Endodermal cell (in vitro differentiated cells): Measurements from ENCODE around the gene CEP85L. TPM values are rescaled to one million over a fixed set of nuclear protein-coding genes. Genes with fewer than 3 reads are reported as not detected.

Experiments
- DNase-seq: peaks from one replicate; pipeline ENCODE4 v3.0.0-alpha.2; 2017
- H3K27ac ChIP-seq: 2 replicates; pipeline ENCODE4 v1.5.1; 2013; ENCODE audit warnings: mild to moderate bottlenecking, low read depth, low read length, moderate library complexity
- H3K27me3 ChIP-seq: 2 replicates; pipeline ENCODE4 v1.6.1; 2013; ENCODE audit warnings: mild to moderate bottlenecking, low read length, moderate library complexity; ENCODE audit not compliant: insufficient read depth, control insufficient read depth, poor library complexity, severe bottlenecking
- H3K36me3 ChIP-seq: 2 replicates; pipeline ENCODE4 v1.7.0; 2013; ENCODE audit warnings: mild to moderate bottlenecking, low read length, moderate library complexity; ENCODE audit not compliant: control insufficient read depth, insufficient read depth
- H3K4me1 ChIP-seq: one replicate; pipeline ENCODE4 v1.7.0; 2013; ENCODE audit warnings: low read length; ENCODE audit not compliant: control insufficient read depth, insufficient read depth
- H3K4me3 ChIP-seq: 2 replicates; pipeline ENCODE4 v1.5.1; 2013; ENCODE audit warnings: mild to moderate bottlenecking, low read length, moderate library complexity
- H3K9ac ChIP-seq: 2 replicates; pipeline ENCODE4 v1.6.1; 2013; ENCODE audit warnings: mild to moderate bottlenecking, low read length, moderate library complexity; ENCODE audit not compliant: poor library complexity, severe bottlenecking; ENCODE audit errors: extremely low read depth
- H3K9me3 ChIP-seq: 2 replicates; pipeline ENCODE4 v1.6.1; 2013; ENCODE audit warnings: mild to moderate bottlenecking, low read length, moderate library complexity; ENCODE audit not compliant: control insufficient read depth
- H3K27ac Mint-ChIP-seq: 2 replicates; pipeline ENCODE4 v1.8.0; 2020; ENCODE audit warnings: mixed read lengths
- H3K27me3 Mint-ChIP-seq: 2 replicates; pipeline ENCODE4 v1.8.0; 2021; ENCODE audit warnings: mild to moderate bottlenecking, mixed read lengths; ENCODE audit not compliant: insufficient read depth
- H3K36me3 Mint-ChIP-seq: 2 replicates; pipeline ENCODE4 v1.8.0; 2020; ENCODE audit warnings: low read depth, mixed read lengths
- H3K4me1 Mint-ChIP-seq: 2 replicates; pipeline ENCODE4 v1.8.0; 2020; ENCODE audit warnings: mixed read lengths
- H3K4me3 Mint-ChIP-seq: 2 replicates; pipeline ENCODE4 v1.8.0; 2020; ENCODE audit warnings: mild to moderate bottlenecking, moderate library complexity, mixed read lengths
- H3K9me3 Mint-ChIP-seq: 2 replicates; pipeline ENCODE4 v1.8.0; 2020; ENCODE audit warnings: mild to moderate bottlenecking, mixed read lengths
- CTCF ChIP-seq: fragments of 200-600 bp; sonication (generic); conservative IDR thresholded peaks from 2 replicates; pipeline ENCODE4 v1.5.0; 2021; ENCODE audit warnings: antibody characterized with exemption, mild to moderate bottlenecking
- WGBS, 2 experiments: methylation state at CpG; one replicate each; pipeline versions ENCODE4 v1.1.5 to v1.1.7; 2013; ENCODE audit warnings: missing lambda C conversion rate in 2 of 2, mixed read lengths in 1 of 2; ENCODE audit not compliant: insufficient coverage in 1 of 2, insufficient read length in 1 of 2; 5-methylcytosine and 5-hydroxymethylcytosine counted together
- total RNA-seq, 2 donors: library from RNA; stranded (reverse); fragmentation: NEBNext Ultra II Directional in 1 of 2; extraction: Animal tissue kit (Norgen Biotek cat#: 25700) in 1 of 2; gene quantifications; 2 replicates in 1 of 2; 3 replicates in 1 of 2; pipeline ENCODE4 v1.2.1, GENCODE V29; 2021

Gene CEP85L
- total RNA-seq, 2 donors from 2014 or later, result 6.7 to 10.2 TPM

GRCh38 chr6:118665011-118665410, 13.6 kb upstream of the CEP85L start:
- Histone ChIP-seq H3K9ac (no peak overlapping the region), H3K9me3 (no peaks in the 10 kb centered on the region), H3K27ac (no peak overlapping the region), H3K4me3 (no peak overlapping the region), H3K4me1 (no peaks in the 10 kb centered on the region), H3K27me3 (peaks cover 37% of the 10 kb centered on the region), H3K36me3 (no peaks in the 10 kb centered on the region)
- no peak overlapping the region for H3K27ac Mint-ChIP-seq
- H3K9me3 Mint-ChIP-seq, result no peaks in the 10 kb centered on the region
- no peak for DNase-seq
- peaks cover 2% of the 10 kb centered on the region for H3K4me1 Mint-ChIP-seq
- no peaks in the 10 kb centered on the region for H3K36me3 Mint-ChIP-seq
- WGBS, 2 experiments, result 86 to 89% methylated on average over 1 to 3 of the region's 3 CpGs
- TF ChIP-seq CTCF, result no peak
- H3K27me3 Mint-ChIP-seq, result peaks cover 27% of the 10 kb centered on the region
- H3K4me3 Mint-ChIP-seq, result no peak overlapping the region

GRCh38 chr6:118663993-118664985, 12.9 kb upstream of the CEP85L start:
- WGBS, 2 experiments, result 90 to 94% methylated on average over 8 to 10 of the region's 10 CpGs
- H3K9me3 ChIP-seq, result no peaks in the 10 kb centered on the region
- no peak for DNase-seq
- peaks cover 42% of the 10 kb centered on the region for H3K27me3 ChIP-seq
- H3K36me3 ChIP-seq, result no peaks in the 10 kb centered on the region
- peaks cover 2% of the 10 kb centered on the region for H3K4me1 Mint-ChIP-seq
- H3K27me3 Mint-ChIP-seq, result peaks cover 31% of the 10 kb centered on the region
- no peaks in the 10 kb centered on the region for H3K36me3 Mint-ChIP-seq
- H3K9ac ChIP-seq, result no peak overlapping the region
- no peak overlapping the region for H3K4me3 Mint-ChIP-seq
- H3K9me3 Mint-ChIP-seq, result no peaks in the 10 kb centered on the region
- no peak overlapping the region for H3K27ac Mint-ChIP-seq
- H3K27ac ChIP-seq, result no peak overlapping the region
- no peak for TF ChIP-seq CTCF
- H3K4me3 ChIP-seq, result no peak overlapping the region
- no peaks in the 10 kb centered on the region for H3K4me1 ChIP-seq

- Mint-ChIP-seq H3K4me3 (no peak overlapping the region), H3K27ac (no peak overlapping the region), H3K4me1 (no peaks in the 10 kb centered on the region), H3K9me3 (no peaks in the 10 kb centered on the region), H3K27me3 (peaks cover 31% of the 10 kb centered on the region), H3K36me3 (no peaks in the 10 kb centered on the region)
- DNase-seq, result no peak
- H3K36me3 ChIP-seq, result no peaks in the 10 kb centered on the region
- H3K9me3 ChIP-seq, result no peaks in the 10 kb centered on the region
- no peak overlapping the region for H3K27ac ChIP-seq
- no peak overlapping the region for H3K9ac ChIP-seq
- 85 to 89% methylated on average over 3 of the region's 3 CpGs for WGBS, 2 experiments
- TF ChIP-seq CTCF, result no peak
- peaks cover 42% of the 10 kb centered on the region for H3K27me3 ChIP-seq
- H3K4me1 ChIP-seq, result no peaks in the 10 kb centered on the region
- H3K4me3 ChIP-seq, result no peak overlapping the region
These were observed 10.4 kb upstream of the CEP85L start for GRCh38 chr6:118661831-118662230.
